Stimulated activated CD4-positive, alpha-beta T cell treated with anti-CD3 and anti-CD28 coated beads, TNF-alpha, amount 100 ng/mL, for 1 hour (primary cell): ENCODE results near the gene ENPP3.

Experiments used
- DNase-seq, 3 donors: peaks; one replicate each; pipeline ENCODE4 v3.0.0-alpha.2; 2020; ENCODE audit warnings: low read depth in 3 of 3, low spot score in 1 of 3

Gene ENPP3

GRCh38 chr6:131642565-131642964 lies 5.5 kb downstream of the ENPP3 start:
- DNase-seq, result no peak

DNA sequence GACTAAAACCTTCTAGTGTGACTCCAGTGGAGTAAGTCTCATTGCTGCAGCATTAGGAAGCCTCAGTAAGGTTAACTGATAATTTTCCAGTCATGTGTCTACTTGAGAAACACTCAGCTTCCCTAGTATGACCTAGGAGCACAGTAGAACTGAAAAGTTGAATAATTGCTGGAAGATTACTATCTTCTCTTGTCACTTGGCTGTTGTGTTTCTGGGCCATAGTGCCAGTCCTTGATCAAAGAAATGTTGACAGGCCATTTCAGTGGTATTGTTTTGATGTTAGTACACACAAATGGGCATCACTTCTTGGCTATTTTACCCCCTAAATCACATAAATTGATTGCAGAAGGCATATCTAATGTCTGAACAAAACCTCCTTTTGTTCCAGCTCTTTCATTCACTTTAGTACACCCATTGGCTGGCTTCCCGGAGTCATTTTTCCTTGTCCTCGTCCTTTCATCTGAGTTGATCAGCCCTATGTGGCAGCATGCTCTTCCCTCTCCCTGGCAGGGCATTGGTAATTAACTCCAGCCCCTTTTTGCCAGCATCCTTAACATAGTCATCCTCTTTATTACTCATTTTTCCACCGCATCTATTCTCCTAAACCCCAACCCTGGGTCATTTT lies 6.0 kb downstream of the ENPP3 start:
- DNase-seq, result no peak

DNA sequence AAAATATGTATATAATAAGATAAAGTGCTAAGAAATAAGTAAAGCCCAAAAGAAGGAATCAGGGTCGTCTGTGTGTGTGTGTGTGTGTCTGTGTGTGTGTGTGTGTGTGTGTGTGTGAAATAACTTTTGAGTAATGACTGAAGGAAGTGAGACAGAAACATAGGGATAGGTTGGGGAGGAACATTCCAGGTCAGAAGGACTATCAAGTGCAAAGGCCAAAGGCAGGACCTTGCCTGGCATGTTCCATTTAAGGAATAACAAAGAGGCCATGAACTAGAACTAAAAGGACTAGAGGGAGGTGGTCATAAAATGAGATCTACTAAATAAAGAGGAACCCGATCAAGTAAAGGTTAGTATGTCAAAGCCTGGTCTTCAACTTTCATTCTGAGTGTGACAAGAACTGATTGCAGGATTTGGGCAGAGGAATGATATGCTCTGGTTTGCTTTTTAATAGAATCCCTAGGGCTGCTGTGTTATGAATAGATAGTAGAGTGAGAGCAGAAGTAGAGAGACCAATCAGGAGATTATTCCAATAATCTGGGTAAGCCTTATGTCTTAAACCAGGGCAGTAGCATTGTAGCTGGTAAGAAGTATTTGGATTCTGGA lies 6.9 kb downstream of the ENPP3 start:
- DNase-seq, result no peak

DNA sequence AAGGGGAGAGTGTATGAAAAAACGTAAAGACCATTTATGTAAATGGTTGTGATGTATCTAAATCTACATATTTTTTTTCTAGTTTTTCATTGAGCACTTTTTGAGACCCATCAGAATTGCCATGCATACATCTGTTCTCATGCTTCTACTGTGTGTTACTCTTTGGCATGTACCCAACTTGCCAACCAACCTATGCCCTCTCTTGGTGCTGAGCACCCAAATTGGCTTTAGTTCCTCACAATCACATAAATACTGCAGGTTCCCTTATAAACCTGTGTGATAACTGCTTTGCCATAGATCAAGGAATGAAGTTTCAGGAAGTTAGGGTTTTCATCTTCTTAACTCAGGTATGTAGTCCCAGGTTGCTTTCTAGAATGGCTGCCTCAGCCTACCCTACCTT lies 7.8 kb downstream of the ENPP3 start:
- no peak for DNase-seq

- DNase-seq, result no peak
Measured at GRCh38 chr6:131645846-131646245, 8.7 kb downstream of the ENPP3 start.

GRCh38 chr6:131646249-131646670 lies 9.2 kb downstream of the ENPP3 start:
- no peak for DNase-seq

DNA sequence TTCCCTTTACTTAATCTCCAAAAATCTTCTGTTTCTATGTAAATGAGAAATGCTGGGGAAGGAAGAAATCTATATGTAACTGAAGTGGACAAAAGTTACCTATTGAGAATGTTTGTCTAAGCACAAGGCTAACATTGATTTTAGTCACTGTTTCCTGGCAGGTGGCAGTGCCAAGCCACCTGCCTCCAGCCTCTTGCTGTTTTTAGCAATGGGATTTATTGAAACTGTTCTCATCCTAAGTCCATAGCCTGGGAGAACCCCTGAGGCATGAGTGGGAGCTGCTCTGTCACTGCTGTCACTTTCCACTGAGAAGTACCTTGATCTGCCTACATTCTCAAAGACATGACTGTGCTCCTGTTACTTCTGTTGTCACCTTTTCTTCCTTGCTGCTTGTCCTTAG lies 14.7 kb downstream of the ENPP3 start:
- DNase-seq, result no peak

DNA sequence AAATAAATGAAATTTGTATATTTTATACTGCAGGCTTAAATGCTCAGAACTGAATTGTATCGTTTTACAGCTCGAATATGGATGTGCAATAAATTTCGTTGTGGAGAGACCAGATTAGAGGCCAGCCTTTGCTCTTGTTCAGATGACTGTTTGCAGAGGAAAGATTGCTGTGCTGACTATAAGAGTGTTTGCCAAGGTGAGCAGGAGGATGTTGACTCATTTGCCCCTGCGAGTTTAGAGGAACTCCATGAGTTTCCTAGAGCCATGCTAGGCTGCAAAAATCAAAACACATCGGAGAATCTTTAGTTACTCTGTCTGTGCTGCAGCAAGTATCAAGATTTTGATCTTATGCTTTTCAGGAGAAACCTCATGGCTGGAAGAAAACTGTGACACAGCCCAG lies 15.4 kb downstream of the ENPP3 start:
- no peak for DNase-seq

GRCh38 chr6:131654326-131654725 lies 17.2 kb downstream of the ENPP3 start:
- no peak for DNase-seq

DNA sequence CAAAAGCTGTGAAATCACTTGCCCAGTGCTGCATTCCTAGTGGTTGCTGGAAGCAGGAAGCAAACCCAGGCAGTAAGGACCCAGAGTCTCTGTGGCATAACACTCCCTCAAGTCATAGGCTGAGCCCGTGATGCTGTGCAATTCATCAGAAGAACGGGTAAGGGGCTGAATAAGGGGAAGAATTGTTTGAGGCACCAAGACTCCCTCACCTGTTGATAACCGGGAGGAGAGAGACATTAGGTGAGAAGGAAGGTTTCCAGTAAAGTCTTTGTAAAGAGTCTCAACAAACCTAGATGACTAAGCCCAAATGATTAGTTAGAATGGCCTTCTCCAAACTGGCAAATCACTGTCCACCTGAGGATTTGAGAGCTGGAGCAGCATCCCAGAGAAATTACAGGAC lies 18.3 kb downstream of the ENPP3 start:
- DNase-seq, result no peak

GRCh38 chr6:131655951-131656350 lies 18.8 kb downstream of the ENPP3 start:
- no peak for DNase-seq

GRCh38 chr6:131656667-131657066 lies 19.6 kb downstream of the ENPP3 start:
- no peak for DNase-seq

GRCh38 chr6:131657222-131657621 lies 20.1 kb downstream of the ENPP3 start:
- no peak for DNase-seq

DNA sequence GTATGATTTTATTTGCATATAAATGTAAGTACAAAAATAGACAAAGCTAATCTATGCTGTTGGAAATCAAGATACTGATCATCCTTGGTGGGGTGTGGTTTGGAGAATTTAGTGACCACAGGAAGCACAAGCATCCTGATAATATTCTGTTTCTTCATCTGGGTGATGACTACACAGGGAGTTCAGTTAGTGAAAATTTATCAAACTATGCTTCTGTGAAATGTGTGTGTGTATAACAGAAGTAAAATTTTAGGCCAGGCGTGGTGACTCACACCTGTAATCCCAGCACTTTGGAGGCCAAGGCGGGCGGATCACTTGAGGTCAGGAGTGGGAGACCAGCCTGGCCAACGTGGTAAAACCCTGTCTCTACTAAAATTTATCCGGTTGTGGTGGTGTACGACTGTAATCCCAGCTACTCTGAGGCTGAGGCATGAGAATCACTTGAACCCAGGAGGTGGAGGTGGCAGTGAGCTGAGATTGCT lies 20.6 kb downstream of the ENPP3 start:
- DNase-seq, result no peak

DNA sequence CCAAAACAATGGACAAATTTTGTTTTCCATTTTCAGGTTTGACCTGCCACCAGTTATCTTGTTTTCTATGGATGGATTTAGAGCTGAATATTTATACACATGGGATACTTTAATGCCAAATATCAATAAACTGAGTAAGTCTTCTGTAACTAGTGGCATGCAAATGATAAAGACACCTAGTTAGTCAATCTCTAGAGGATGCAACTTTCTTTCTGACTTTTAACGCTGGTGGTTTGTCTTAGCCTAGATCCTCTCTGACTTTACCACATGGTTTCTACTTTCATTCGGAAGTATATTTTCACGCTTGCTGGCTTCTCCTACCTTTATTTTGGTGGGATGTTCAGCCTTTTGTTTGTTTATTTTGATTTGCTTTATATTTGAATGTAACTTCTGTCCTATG lies 21.2 kb downstream of the ENPP3 start:
- no peak for DNase-seq

DNA sequence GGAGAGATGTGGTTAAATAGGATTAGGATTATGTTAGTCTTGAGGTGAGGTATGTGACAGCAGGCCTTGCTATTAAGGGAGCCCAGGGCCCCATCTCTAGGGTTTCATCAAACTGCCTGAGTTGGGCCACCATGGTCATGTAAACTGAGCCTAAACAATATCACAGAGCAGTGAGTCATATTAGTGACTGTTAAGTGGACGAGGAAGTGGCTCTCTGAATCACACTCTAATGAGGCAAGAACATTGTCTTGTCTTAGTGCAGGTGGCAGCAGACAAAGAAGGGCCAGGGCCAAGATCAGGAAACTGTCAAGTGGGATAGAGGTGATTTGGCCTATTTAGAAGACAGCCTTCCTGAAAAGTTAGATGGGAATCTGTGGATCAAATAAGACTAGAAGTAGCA lies 23.1 kb downstream of the ENPP3 start:
- no peak for DNase-seq

DNA sequence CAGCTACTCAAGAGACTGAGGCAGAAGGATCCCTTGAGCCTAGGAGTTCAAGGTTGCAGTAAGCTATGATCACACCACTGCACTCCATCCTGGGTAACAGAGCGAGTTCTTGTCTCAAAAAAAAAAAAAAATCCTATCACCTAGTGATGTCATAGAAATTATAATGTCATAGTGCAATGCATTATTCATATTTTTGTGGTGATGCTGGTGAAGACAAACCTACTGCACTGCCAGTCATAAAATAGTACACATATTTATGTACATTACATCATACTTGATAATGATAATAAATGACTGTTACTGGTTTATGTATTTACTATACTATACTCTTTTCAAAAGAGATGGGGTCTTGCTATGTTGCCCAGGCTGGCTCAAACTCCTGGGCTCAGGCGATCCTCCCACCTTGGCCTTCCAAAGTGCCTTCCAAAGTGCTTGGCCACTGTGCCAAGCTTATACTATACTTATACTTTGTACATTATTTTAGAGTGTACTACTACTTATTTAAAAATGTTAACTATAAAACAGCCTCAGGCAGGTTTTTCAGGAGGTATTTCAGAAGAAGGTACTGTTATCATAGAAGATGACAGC lies 26.6 kb downstream of the ENPP3 start:
- no peak for DNase-seq

DNA sequence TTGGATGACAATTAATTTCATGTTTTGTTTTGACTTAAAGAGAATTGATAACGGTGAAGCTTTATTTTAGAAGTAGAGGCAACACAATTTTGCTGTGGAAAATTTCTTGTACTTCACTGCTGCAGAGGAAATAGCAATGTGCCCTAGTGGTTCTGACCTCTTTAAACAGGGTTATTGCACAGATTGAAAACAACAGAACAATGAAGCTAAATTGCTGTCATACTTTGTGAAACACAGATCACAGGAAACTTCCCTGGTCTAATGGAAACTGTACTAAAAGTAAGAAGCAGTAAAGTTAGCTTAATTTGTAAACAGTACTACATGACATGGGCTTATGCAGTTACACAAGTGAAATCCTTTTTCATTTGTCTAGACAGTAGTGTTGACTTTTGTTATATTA lies 32.8 kb downstream of the ENPP3 start:
- DNase-seq, result no peak

DNA sequence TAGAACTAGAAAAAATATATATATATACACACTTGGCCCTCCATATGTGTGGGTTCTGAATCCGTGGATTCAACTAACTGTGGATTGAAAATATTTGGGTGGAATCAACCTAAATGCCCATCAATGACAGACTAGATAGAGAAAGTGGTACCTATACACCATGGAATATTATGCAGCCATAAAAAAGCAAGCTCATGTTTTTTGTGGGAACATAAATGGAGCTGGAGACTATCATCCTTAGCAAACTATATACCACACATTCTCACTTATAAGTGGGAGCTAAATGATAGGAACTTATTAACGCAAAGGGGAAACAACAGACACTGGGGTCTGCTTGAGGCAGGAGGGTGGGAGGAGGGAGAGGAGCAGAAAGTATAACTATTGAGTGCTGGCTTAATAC lies 36.1 kb downstream of the ENPP3 start:
- DNase-seq, result no peak

GRCh38 chr6:131678442-131678841 lies 41.3 kb downstream of the ENPP3 start:
- no peak for DNase-seq

DNA sequence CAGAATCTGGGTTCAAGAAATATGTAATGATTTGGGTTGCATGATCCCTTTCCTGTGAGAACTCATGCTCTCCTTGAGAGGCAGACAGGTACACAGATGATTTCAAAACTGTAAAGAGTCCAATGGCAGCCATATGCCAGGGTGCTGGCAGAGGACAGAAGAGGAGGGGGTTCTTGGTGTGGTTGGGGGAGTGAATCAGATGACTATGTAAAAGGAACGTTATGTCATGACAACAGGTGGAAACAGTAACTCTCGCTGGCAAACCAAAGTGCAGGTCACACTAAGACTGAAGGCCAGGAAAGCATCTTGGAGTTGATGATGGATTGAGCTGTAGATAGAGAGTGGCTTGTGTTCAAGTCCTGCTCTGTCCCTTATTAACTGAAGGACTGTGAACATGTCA lies 43.8 kb downstream of the ENPP3 start:
- no peak for DNase-seq

GRCh38 chr6:131681585-131681984 lies 44.5 kb downstream of the ENPP3 start:
- DNase-seq, result no peak

DNA sequence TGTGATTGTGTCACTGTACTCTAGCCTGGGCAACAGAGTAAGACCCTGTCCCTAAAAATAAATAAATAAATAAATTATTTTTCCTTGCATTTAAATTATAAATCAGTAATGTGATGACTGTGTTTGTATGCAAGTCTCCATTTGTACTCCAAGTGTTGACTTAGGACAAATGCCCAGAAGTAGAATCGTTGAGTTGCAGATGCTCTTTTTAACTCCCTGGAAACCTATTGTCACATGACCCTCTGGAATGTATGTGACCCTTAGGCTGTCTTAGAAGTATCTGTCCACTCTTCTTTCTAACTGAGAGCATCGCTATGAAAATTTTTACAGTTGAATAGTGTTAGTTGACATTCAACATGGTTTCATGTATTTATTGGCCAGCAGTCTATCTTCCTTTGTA lies 45.3 kb downstream of the ENPP3 start:
- DNase-seq, result no peak
